B cell (primary cell): ENCODE measurements around the gene ZNF556. TPM values are rescaled to one million over a fixed set of nuclear protein-coding genes. Genes with fewer than 3 reads are reported as not detected.

ENCODE experiments used
- ATAC-seq: fragments of 200-7000 bp; cut with Tn5 transposase; one replicate; pipeline ENCODE4 v1.10.0; 2021; ENCODE audit warnings: low read depth, mild to moderate bottlenecking, moderate number of reproducible peaks, moderate library complexity
- CTCF ChIA-PET: fragments of 350-600 bp; sonication (Branson Sonifier 250); formaldehyde crosslinking; loops from one replicate; lab custom pipeline; 2021; ENCODE audit warnings: antibody characterized with exemption, inconsistent platforms; lab: Charles Lee
- POLR2A ChIA-PET: fragments of 350-600 bp; sonication (Branson Sonifier 250); formaldehyde crosslinking; loops from one replicate; lab custom pipeline; 2021; ENCODE audit warnings: antibody characterized with exemption; lab: Charles Lee
- DNase-seq: peaks from one replicate; pipeline ENCODE4 v3.0.0; 2013
- H2AFZ ChIP-seq: 2 replicates; pipeline ENCODE4 v1.6.1; 2012; ENCODE audit warnings: mild to moderate bottlenecking, low read depth, low read length; ENCODE audit not compliant: insufficient read depth, poor library complexity, severe bottlenecking
- H3K27ac ChIP-seq, 2 donors: 1 replicate in 1 of 2; 2 replicates in 1 of 2; pipeline ENCODE4 v1.5.1; 2012 to 2013; ENCODE audit warnings: low read length in 2 of 2, mild to moderate bottlenecking in 2 of 2, moderate library complexity in 1 of 2
- H3K27me3 ChIP-seq, 4 experiments: fragments of 200-600 bp in 1 of 4; sonication (generic) in 1 of 4; replicated peaks in 1 of 4; 1 replicate in 2 of 4; 2 replicates in 2 of 4; pipeline versions ENCODE4 v1.6.1 to v1.7.0; 2013 to 2016; ENCODE audit warnings: low read length in 3 of 4, mild to moderate bottlenecking in 2 of 4, mixed read lengths in 1 of 4, moderate library complexity in 1 of 4; ENCODE audit not compliant: insufficient read depth in 4 of 4, control insufficient read depth in 3 of 4; ENCODE audit errors: control extremely low read depth in 1 of 4
- H3K36me3 ChIP-seq, 2 experiments: replicated peaks in 1 of 2; 1 replicate in 1 of 2; 2 replicates in 1 of 2; pipeline versions ENCODE4 v1.6.1 to v1.7.1; 2013; ENCODE audit warnings: low read length in 1 of 2; ENCODE audit not compliant: insufficient read depth in 2 of 2, control insufficient read depth in 1 of 2; ENCODE audit errors: control extremely low read depth in 1 of 2, extremely low read depth in 1 of 2
- H3K4me1 ChIP-seq, 2 donors: fragments of 200-600 bp in 1 of 2; sonication (generic) in 1 of 2; 1 replicate in 1 of 2; 2 replicates in 1 of 2; pipeline versions ENCODE4 v1.5.1 to v1.6.1; 2013 to 2017; ENCODE audit warnings: low read length in 2 of 2; ENCODE audit not compliant: control insufficient read depth in 2 of 2, insufficient read depth in 2 of 2
- H3K4me2 ChIP-seq: replicated peaks from 2 replicates; pipeline ENCODE3; 2012; ENCODE audit warnings: mild to moderate bottlenecking, low read depth, low read length; ENCODE audit not compliant: poor library complexity, severe bottlenecking
- H3K4me3 ChIP-seq, 5 experiments: fragments of 200-600 bp in 1 of 5; sonication (generic) in 1 of 5; 1 replicate in 3 of 5; 2 replicates in 2 of 5; pipeline versions ENCODE4 v1.5.1 to v1.7.0; 2011 to 2016; ENCODE audit warnings: low read length in 4 of 5, mild to moderate bottlenecking in 4 of 5, low read depth in 2 of 5, control low read depth in 1 of 5, moderate library complexity in 1 of 5; ENCODE audit not compliant: insufficient read depth in 1 of 5; ENCODE audit errors: control extremely low read depth in 1 of 5, extremely low read depth in 1 of 5
- H3K79me2 ChIP-seq: fragments of 200-600 bp; sonication (generic); one replicate; pipeline ENCODE4 v1.6.0; 2016; ENCODE audit warnings: low read length; ENCODE audit not compliant: control insufficient read depth, insufficient read depth
- H3K9ac ChIP-seq: fragments of 200-600 bp; sonication (generic); 2 replicates; pipeline ENCODE4 v1.6.1; 2017; ENCODE audit warnings: mild to moderate bottlenecking, low read length, moderate library complexity
- H3K9me3 ChIP-seq, 3 donors: one replicate each; pipeline versions ENCODE4 v1.6.1 to v1.7.1; 2013; ENCODE audit warnings: low read length in 2 of 3; ENCODE audit not compliant: control insufficient read depth in 2 of 3, insufficient read depth in 1 of 3; ENCODE audit errors: control extremely low read depth in 1 of 3
- H4K20me1 ChIP-seq: 2 replicates; pipeline ENCODE4 v1.6.0; 2012; ENCODE audit warnings: mild to moderate bottlenecking, low read length; ENCODE audit not compliant: insufficient read depth, control insufficient read depth, poor library complexity, severe bottlenecking
- H3K27ac Mint-ChIP-seq: one replicate; pipeline ENCODE4 v1.8.0; 2021; ENCODE audit warnings: mixed read lengths
- H3K27me3 Mint-ChIP-seq: one replicate; pipeline ENCODE4 v1.8.0; 2021; ENCODE audit warnings: mixed read lengths
- H3K4me1 Mint-ChIP-seq: one replicate; pipeline ENCODE4 v1.8.0; 2021; ENCODE audit warnings: mixed read lengths
- H3K4me3 Mint-ChIP-seq: one replicate; pipeline ENCODE4 v1.8.0; 2021; ENCODE audit warnings: mixed read lengths
- H3K9me3 Mint-ChIP-seq: one replicate; pipeline ENCODE4 v1.8.0; 2022; ENCODE audit warnings: mixed read lengths; ENCODE audit not compliant: insufficient read depth
- EZH2 ChIP-seq: IDR thresholded peaks from 2 replicates; pipeline ENCODE4 v1.6.1; 2012; ENCODE audit warnings: borderline replicate concordance, low read depth, mild to moderate bottlenecking, moderate library complexity, low read length; ENCODE audit not compliant: insufficient read depth, poor library complexity, severe bottlenecking
- WGBS: methylation state at CpG from one replicate; pipeline ENCODE4 v1.1.5; 2013; ENCODE audit warnings: missing lambda C conversion rate; ENCODE audit not compliant: insufficient coverage; 5-methylcytosine and 5-hydroxymethylcytosine counted together
- intact Hi-C: fragments of 100-400 bp; cut with micrococcal nuclease; formaldehyde crosslinking; loops from one replicate; pipeline ENCODE4 v1.10.0; 2022
- polyA plus RNA-seq: library from polyadenylated mRNA; depleted of rRNA; stranded (reverse); fragments of >200 nt; gene quantifications from 2 replicates; pipeline ENCODE4 v1.2.3, GENCODE V29; 2012
- total RNA-seq, 2 donors: library from RNA; stranded (reverse); fragments of 120-200 nt in 1 of 2; gene quantifications; 1 replicate in 1 of 2; 2 replicates in 1 of 2; pipeline versions ENCODE4 v1.2.3 to v1.2.4, GENCODE V29; 2013 to 2022
- TF ChIP-seq, protein P1 (sequence below): fragments of 200-600 bp; IDR thresholded peaks from one replicate; pipeline ENCODE4 v1.8.0; 2022; ENCODE audit warnings: antibody characterized with exemption, mild to moderate bottlenecking

The ZNF556 gene
- total and polyA plus RNA-seq, 2 donors (not counting 1 experiment from before 2014, with no cell fraction given), result 0.13 TPM; not detected in 1

DNA sequence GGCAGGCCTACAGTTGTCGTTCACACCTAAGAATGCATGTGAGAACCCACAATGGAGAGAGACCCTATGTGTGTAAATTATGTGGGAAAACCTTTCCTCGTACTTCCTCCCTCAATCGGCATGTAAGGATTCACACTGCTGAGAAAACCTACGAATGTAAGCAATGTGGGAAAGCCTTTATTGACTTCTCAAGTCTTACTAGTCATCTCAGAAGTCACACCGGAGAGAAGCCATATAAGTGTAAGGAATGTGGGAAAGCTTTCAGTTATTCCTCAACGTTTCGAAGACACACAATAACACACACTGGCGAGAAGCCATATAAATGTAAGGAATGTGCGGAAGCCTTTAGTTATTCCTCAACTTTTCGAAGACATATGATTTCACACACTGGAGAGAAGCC lies 14.5 kb upstream of the ZNF556 start:
- no peak overlapping the region for H2AFZ ChIP-seq
- peaks cover 33 to 34% of the 10 kb centered on the region in 2 experiments for H3K36me3 ChIP-seq
- WGBS, result no CpG with 5 or more reads among the region's 10 CpGs
- peak overlapping the region in 1 of 5 experiments; percentile 20 for H3K4me3 ChIP-seq
- peaks cover 9% of the 10 kb centered on the region for H3K79me2 ChIP-seq
- CTCF ChIA-PET, result no interaction called here
- H3K4me1 Mint-ChIP-seq, result peaks cover 16% of the 10 kb centered on the region
- peaks cover 27 to 39% (median 38%) of the 10 kb centered on the region in 3 donors for H3K9me3 ChIP-seq
- no peaks in the 10 kb centered on the region for H4K20me1 ChIP-seq
- no peak for TF ChIP-seq EZH2
- TF ChIP-seq, protein P1, sequence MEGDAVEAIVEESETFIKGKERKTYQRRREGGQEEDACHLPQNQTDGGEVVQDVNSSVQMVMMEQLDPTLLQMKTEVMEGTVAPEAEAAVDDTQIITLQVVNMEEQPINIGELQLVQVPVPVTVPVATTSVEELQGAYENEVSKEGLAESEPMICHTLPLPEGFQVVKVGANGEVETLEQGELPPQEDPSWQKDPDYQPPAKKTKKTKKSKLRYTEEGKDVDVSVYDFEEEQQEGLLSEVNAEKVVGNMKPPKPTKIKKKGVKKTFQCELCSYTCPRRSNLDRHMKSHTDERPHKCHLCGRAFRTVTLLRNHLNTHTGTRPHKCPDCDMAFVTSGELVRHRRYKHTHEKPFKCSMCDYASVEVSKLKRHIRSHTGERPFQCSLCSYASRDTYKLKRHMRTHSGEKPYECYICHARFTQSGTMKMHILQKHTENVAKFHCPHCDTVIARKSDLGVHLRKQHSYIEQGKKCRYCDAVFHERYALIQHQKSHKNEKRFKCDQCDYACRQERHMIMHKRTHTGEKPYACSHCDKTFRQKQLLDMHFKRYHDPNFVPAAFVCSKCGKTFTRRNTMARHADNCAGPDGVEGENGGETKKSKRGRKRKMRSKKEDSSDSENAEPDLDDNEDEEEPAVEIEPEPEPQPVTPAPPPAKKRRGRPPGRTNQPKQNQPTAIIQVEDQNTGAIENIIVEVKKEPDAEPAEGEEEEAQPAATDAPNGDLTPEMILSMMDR, result no peak
- peaks cover 3 to 5% of the 10 kb centered on the region in 2 donors for H3K4me1 ChIP-seq
- no peak overlapping the region for H3K9ac ChIP-seq
- no peaks in the 10 kb centered on the region for H3K27me3 Mint-ChIP-seq
- H3K4me2 ChIP-seq, result no peak overlapping the region
- H3K27me3 ChIP-seq, result no peaks in the 10 kb centered on the region
- POLR2A ChIA-PET, result no interaction called here
- H3K27ac Mint-ChIP-seq, result no peak overlapping the region
- DNase-seq (no peak), ATAC-seq (no peak)
- no peak overlapping the region for H3K4me3 Mint-ChIP-seq
- H3K9me3 Mint-ChIP-seq, result peaks cover 10% of the 10 kb centered on the region
- H3K27ac ChIP-seq, result no peak overlapping the region
- intact Hi-C loops, result no loop called here

DNA sequence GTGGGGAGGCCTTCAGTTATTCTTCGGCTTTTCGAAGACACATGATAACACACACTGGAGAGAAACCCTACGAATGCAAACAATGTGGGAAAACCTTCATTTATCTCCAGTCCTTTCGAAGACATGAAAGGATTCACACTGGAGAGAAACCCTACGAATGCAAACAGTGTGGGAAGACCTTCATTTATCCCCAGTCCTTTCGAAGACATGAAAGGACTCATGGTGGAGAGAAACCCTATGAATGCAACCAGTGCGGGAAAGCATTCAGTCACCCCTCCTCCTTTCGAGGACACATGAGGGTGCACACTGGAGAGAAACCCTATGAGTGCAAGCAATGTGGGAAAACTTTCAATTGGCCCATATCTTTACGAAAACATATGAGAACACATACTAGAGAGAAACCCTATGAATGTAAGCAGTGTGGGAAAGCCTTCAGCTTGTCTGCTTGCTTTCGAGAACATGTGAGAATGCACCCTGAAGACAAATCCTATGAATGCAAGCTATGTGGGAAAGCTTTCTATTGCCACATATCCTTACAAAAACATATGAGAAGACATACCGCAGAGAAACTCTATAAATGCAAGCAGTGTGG lies 14.0 kb upstream of the ZNF556 start:
- Histone ChIP-seq H3K79me2 (peaks cover 5% of the 10 kb centered on the region), H3K9me3 (peaks cover 31 to 39% (median 38%) of the 10 kb centered on the region in 3 donors), H3K4me1 (peaks cover 3 to 5% of the 10 kb centered on the region in 2 donors), H3K27me3 (no peaks in the 10 kb centered on the region), H3K36me3 (peaks cover 33 to 34% of the 10 kb centered on the region in 2 experiments), H4K20me1 (no peaks in the 10 kb centered on the region), H3K4me3 (peak overlapping the region in 1 of 5 experiments; percentile 20), H3K4me2 (no peak overlapping the region), H2AFZ (no peak overlapping the region), H3K27ac (no peak overlapping the region), H3K9ac (no peak overlapping the region)
- Mint-ChIP-seq H3K9me3 (peaks cover 10% of the 10 kb centered on the region), H3K27ac (no peak overlapping the region), H3K4me1 (peaks cover 16% of the 10 kb centered on the region), H3K27me3 (no peaks in the 10 kb centered on the region), H3K4me3 (no peak overlapping the region)
- ChIA-PET CTCF (no interaction called here), POLR2A (no interaction called here)
- no peak for ATAC-seq
- TF ChIP-seq, protein P1, result no peak
- no peak for TF ChIP-seq EZH2
- DNase-seq, result no peak
- intact Hi-C loops, result no loop called here
- 100% methylated on average over 6 of the region's 11 CpGs for WGBS
